Measurements from ENCODE around the gene ZNF618.

DNA sequence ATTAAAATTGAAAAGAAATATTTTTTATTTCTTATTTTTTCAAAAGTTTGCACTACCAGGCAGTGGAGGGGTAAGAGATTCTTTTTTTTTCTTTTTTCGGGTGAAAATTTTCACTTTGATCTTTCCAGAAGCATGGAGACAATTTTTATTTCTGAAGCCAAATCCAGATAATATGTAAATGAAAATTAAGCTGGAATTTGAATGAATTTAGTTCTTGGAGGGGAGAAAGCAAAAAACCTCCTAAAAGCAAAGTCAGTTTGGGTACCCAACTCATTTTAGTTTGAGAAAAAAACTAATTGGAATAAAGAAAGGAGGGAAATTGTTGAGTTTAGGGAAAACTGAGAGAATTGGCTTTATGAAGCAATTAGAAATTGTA lies 872 bp downstream of the ZNF618 start:
- TF ChIP-seq, protein P1, sequence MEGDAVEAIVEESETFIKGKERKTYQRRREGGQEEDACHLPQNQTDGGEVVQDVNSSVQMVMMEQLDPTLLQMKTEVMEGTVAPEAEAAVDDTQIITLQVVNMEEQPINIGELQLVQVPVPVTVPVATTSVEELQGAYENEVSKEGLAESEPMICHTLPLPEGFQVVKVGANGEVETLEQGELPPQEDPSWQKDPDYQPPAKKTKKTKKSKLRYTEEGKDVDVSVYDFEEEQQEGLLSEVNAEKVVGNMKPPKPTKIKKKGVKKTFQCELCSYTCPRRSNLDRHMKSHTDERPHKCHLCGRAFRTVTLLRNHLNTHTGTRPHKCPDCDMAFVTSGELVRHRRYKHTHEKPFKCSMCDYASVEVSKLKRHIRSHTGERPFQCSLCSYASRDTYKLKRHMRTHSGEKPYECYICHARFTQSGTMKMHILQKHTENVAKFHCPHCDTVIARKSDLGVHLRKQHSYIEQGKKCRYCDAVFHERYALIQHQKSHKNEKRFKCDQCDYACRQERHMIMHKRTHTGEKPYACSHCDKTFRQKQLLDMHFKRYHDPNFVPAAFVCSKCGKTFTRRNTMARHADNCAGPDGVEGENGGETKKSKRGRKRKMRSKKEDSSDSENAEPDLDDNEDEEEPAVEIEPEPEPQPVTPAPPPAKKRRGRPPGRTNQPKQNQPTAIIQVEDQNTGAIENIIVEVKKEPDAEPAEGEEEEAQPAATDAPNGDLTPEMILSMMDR (IDR thresholded peaks at IDR 0.05), result peak; percentile 17; the same call in 1 of the 2 replicates
- TF ChIP-seq POLR2AphosphoS5 (IDR thresholded peaks at IDR 0.05; ENCODE audit: low read depth, low read length), result no peak

Data from Panc1 (cell line).